ENCODE results near the gene NUP93.
A peak's percentile ranks its signal among the peaks of the same experiment; 100 is the strongest.

Gene NUP93

DNA sequence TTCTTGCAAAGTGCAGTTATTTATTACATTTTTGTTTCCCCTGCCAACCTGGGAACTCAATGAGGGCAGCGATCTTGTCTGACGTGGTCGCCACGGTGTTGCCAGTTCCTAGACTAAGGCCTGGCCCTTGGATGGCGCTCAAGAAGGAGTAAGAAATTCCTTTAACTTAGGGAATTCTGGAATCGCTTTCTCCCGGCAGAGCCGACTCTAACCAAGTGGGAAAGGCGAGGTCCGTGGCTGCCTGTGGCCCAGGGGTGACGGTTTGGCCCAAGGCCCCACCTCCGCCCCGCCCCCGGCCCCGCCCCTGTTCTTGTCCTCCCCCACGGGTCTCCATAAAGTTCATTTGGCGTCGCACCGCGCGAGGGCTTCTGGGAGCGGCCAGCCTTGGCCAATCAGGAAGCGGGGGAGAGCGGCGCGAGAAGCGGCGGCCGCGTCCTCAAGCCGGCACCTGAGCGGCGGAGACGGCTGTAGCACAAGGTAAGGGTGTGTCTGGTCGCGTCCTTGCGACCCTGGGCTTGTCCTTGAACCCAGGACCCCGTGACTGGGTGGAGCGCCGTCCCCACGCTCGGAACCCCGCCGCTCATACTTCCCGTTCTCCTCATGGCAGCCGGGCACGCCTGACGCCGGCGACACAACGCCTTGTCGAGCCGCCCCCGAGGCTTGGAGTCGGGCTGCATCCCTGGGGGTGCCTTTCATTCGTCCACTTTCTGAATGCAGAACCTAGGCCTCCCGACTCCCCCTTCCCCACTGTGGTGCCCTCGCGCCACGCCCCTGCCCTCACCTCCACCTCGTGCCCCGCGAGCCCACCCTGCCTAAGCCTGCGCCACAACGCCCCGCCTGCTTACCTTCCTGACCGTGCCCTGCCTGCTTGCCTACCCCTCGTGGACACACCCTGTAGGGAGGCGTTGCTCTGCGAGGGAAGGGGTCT lies at the start of gene NUP93:
Gene NUP93, plus strand, starts transcription at position 395 of the 928 bp plus-strand sequence. CDS start 18,119 bp downstream, outside the sequence.
- H3K4me3 ChIP-seq (replicated peaks; ENCODE audit: low read depth, low read length), result peak within 1 kb of the TSS; percentile 91
- DNase-seq (ENCODE audit: low read depth), result peak; percentile 93
- TF ChIP-seq, protein P1, sequence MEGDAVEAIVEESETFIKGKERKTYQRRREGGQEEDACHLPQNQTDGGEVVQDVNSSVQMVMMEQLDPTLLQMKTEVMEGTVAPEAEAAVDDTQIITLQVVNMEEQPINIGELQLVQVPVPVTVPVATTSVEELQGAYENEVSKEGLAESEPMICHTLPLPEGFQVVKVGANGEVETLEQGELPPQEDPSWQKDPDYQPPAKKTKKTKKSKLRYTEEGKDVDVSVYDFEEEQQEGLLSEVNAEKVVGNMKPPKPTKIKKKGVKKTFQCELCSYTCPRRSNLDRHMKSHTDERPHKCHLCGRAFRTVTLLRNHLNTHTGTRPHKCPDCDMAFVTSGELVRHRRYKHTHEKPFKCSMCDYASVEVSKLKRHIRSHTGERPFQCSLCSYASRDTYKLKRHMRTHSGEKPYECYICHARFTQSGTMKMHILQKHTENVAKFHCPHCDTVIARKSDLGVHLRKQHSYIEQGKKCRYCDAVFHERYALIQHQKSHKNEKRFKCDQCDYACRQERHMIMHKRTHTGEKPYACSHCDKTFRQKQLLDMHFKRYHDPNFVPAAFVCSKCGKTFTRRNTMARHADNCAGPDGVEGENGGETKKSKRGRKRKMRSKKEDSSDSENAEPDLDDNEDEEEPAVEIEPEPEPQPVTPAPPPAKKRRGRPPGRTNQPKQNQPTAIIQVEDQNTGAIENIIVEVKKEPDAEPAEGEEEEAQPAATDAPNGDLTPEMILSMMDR (IDR thresholded peaks at IDR 0.05; ENCODE audit: low read length, missing control alignments), result no peak

DNA sequence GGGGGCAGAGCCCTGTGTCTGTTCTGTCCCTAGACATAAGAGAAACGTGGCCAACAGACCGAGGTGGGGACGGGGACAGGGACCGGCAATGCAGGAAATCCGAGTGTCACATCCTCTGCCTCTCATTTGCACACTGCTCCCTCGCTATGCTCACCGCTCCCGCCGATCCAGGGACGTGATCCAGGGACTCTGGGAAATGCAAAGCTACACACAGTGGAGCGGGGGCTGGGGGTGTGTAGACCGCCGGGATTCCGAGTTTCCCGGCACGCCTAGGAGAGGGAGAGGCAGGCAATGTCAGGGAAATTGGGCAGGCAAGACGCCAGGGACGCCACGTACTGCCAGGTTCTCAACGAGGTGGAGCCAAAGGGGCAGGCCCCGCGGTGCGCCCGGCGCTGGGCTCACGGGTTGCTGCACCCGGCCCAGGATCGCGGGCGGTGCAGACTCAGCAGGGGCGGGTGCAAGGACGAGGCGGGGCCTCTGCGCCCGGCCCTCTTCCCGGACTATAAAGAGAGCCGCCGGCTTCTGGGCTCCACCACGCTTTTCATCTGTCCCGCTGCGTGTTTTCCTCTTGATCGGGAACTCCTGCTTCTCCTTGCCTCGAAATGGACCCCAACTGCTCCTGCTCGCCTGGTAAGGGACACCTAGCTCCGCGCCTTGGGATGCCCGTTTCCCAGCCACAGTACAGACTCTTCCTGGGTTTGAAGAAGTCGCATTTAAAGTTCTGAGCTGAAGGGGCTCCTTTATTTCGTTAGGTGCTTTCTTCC lies 47.8 kb upstream of the NUP93 start, which contains the start of gene MT1X:
Gene MT1X, plus strand, starts transcription at position 532 of the 764 bp plus-strand sequence. Its CDS starts 71 bp downstream, at position 603.
- peak within 1 kb of the TSS; percentile 68 for H3K4me3 ChIP-seq (replicated peaks; ENCODE audit: low read depth, low read length)
- TF ChIP-seq, protein P1 (IDR thresholded peaks at IDR 0.05; ENCODE audit: low read length, missing control alignments), result no peak
- DNase-seq (ENCODE audit: low read depth), result peak; percentile 88

DNA sequence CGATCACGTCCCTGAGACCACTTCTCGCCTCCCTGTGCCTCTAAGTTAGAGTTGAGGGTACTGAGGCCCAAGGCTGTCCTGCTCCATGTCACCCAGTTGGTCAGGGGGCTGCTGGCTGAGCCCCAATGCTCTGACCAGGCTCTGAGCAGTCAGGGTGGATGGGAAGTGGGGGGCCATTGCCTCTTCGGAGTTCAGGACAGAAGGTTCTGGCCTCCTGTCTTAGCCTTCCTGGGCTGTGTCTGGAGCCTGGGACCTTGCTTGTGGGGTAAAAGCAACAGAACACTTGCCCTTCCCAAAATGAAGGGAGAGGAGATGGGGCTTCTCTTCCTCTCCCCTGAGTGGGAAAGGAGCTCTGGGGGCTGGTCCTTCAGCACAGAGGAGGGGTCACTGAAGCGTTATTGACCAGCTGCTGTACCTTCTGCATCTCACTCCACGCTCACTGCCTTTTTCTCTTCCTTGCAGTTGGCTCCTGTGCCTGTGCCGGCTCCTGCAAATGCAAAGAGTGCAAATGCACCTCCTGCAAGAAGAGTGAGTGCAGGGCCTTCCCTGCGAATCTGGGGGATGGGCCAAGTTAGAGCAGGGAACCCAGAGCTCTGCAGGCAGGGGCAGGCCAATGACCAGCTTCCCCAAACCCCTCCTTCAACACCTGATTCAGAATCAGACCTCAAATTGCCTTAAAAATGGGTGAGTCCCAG lies 47.1 kb upstream of the NUP93 start:
- H3K4me3 ChIP-seq (replicated peaks; ENCODE audit: low read depth, low read length), result peak overlapping the region; percentile 68
- DNase-seq (ENCODE audit: low read depth), result no peak
- TF ChIP-seq, protein P1 (IDR thresholded peaks at IDR 0.05; ENCODE audit: low read length, missing control alignments), result no peak

DNA sequence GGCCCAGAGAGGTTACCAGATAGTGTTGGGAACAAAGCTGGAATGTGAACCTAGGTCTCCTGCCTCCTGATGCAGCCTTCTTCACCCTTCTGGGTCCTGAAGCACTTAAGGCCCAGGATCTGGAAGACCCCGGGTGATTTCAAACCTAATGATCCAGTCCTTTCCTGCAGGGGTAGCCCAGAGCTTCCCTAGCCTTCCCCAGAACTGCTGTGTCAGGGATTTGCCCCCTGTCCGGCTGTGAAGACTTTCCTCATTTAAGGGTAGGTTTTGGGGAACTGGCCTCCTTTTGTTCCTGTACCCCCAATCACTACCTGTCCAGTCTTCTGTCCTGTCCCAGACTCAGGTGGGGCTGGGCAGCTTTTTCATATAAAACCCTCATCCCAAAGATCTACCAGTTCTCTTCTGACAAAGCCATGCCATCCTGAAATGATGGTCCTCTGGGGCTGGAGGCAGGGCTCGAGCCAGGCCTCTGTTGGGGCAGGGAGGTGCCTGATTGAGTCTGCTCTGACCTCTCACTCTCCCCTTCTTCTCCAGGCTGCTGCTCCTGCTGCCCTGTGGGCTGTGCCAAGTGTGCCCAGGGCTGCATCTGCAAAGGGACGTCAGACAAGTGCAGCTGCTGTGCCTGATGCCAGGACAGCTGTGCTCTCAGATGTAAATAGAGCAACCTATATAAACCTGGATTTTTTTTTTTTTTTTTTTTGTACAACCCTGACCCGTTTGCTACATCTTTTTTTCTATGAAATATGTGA lies 46.3 kb upstream of the NUP93 start:
- TF ChIP-seq, protein P1 (IDR thresholded peaks at IDR 0.05; ENCODE audit: low read length, missing control alignments), result peak; percentile 1
- DNase-seq (ENCODE audit: low read depth), result no peak
- H3K4me3 ChIP-seq (replicated peaks; ENCODE audit: low read depth, low read length), result peak overlapping the region; percentile 68

DNA sequence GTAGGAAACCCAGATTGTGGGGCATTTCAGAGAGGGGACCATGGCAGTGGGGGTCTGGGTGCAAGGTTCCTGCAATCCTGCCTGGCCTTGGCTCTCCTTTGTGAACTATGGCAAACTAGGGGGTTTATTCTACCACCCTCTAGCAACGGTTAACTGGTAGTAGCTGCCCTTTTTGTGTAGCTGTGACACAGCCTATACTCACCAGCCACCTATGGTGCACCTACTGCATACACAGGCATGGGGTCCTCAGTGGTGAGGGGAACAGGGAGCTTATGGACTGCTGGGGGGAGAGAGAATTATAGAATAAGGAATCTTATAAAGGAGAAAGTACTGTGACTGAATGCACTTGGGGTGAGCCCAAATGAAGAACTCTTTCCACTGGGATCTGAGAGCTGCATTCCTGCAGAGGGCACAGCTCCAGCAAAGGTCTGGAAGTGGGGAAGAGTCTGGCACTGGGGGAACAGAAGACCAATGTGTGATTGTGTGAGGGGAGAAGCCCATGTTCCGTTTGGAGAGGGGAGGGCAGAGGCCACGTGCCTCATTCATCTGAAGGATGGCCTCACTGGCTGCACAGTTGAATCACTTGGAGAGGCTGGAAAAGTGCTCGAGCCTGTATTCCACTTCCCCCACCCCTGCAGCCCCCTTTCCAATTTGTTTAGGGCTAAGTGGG lies 45.5 kb upstream of the NUP93 start:
- no peak overlapping the region for H3K4me3 ChIP-seq (replicated peaks; ENCODE audit: low read depth, low read length)
- no peak for DNase-seq (ENCODE audit: low read depth)
- TF ChIP-seq, protein P1 (IDR thresholded peaks at IDR 0.05; ENCODE audit: low read length, missing control alignments), result no peak
